Mononuclear cell (primary cell): Measurements from ENCODE around the gene CPE. TPM values are rescaled to one million over a fixed set of nuclear protein-coding genes. Genes with fewer than 3 reads are reported as not detected.

Experiments used
- H3K27me3 ChIP-seq: 2 replicates; pipeline ENCODE4 v1.6.0; 2011; ENCODE audit warnings: low read length, control low read depth; ENCODE audit not compliant: insufficient read depth
- H3K4me1 ChIP-seq: 2 replicates; pipeline ENCODE4 v1.5.1; 2011; ENCODE audit warnings: mild to moderate bottlenecking, low read length, control low read depth; ENCODE audit not compliant: insufficient read depth
- H3K4me3 ChIP-seq: 2 replicates; pipeline ENCODE4 v1.5.1; 2011; ENCODE audit warnings: mild to moderate bottlenecking, low read length, moderate library complexity
- H3K9me3 ChIP-seq: 2 replicates; pipeline ENCODE4 v1.5.1; 2011; ENCODE audit warnings: low read depth, mild to moderate bottlenecking, control low read depth, low read length
- total RNA-seq: library from RNA; depleted of rRNA; stranded (reverse); fragments of >200 nt; gene quantifications from one replicate; pipeline ENCODE4 v1.2.3, GENCODE V29; 2012

CPE gene
- total RNA-seq, 1 donor = 0.10 TPM

DNA sequence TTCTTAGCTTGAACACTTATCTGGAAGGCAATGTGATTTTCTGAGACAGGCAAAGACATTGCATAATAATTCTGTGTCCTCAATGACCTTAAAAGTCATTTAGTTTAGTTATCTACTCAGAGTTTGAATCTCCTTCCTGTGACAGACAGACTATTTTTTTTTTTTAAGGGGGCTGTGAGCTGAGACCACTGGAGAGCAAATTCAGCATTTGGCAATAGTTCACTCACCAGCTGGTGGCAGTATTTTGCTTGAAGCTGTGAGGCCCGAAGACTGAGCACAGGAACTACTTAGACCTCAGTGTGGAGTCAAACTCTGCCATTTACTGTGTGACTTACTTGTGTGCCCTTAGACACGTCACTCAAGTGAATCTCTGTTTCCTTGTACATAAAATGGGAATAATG, 22.9 kb upstream of the CPE start:
- Histone ChIP-seq H3K4me3 (no peak overlapping the region), H3K27me3 (no peaks in the 10 kb centered on the region), H3K9me3 (no peaks in the 10 kb centered on the region), H3K4me1 (peaks cover 27% of the 10 kb centered on the region)

DNA sequence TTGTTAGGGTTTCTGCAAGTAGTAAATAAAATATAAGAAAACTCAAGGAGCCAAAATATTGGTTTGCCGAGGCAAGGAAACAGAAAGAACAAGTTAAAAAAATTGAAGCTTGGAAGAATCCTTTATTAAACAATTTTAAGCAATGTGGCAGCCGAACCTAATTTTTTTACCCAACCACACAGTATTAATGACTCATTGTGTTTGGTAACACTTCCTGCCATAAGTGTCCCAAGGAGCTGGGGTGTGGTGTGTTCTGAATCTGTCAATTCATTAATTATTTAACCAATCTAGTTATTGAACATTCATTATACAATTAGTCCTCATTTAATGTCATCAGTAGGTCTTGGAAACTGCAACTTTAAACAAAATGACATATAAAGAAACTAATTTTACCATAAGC, 19.3 kb upstream of the CPE start:
- Histone ChIP-seq H3K4me1 (peaks cover 30% of the 10 kb centered on the region), H3K4me3 (no peak overlapping the region)

DNA sequence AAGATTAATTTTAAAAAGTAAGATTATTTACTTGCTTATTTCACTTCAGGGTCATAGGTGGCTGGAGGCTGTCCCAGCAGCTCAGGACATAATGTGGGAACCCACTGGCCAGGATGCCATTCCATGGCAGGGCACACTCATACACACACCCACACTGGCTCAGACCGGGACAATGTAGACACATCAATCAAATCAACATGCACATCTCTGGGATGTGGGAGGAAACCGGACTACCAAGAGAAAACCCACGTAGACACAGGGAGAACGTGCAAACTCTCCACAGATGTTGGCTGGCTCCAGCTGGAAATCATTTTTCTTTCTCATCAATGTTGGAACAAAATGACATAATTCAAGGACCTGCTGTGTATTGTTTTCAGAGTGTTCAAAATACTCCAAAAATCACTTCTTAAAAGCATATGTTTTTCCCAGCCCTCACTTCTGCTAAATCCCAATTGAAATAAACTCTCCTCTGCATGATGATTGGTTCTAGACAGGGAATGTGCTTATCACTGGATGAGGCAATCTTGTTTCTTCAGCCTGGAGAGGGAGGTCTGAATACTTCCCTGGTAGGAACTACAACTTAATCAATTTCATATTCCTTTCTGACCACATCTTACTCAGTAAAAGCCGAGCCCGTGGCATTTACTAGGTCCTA, 18.6 kb upstream of the CPE start:
- H3K27me3 ChIP-seq = peaks cover 5% of the 10 kb centered on the region
- no peaks in the 10 kb centered on the region for H3K9me3 ChIP-seq
- no peak overlapping the region for H3K4me3 ChIP-seq
- peaks cover 30% of the 10 kb centered on the region for H3K4me1 ChIP-seq

More for the DNA sequence above, 19.3 kb upstream of the CPE start:
- peaks cover 5% of the 10 kb centered on the region for H3K27me3 ChIP-seq
- no peaks in the 10 kb centered on the region for H3K9me3 ChIP-seq

DNA sequence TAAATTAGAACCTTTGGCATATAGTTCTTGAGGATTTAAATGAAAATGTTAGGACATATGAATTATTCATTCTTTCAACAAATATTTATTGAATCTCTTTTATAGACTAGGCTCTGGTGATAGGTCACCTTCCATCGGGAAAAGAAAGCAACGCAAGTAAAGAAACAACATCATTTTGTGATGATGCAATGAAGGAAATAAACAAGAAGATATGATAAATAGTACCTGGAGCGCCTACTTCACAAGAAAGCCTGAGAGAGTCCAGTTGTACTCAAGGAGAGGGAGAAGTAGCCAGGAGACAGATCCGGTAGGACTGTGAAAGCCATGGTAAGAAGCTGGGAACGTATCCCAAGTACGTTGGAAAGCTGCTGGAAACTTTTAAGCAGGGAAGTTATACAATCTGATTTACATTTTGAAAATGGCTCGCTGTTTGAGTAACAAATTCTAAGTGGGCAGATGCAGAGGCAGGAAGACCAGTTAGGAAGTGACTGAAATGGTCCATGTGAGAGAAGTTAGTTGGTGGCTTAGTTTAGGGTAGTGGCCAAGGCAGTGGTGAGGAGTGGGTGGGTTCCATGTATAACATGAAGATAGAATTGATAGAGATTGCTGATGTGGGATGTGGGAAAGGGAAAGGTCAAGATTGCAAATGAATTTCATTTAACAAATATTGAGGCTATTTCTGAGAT, 17.7 kb upstream of the CPE start:
- H3K4me1 ChIP-seq = peaks cover 30% of the 10 kb centered on the region
- peaks cover 5% of the 10 kb centered on the region for H3K27me3 ChIP-seq
- H3K9me3 ChIP-seq = no peaks in the 10 kb centered on the region
- H3K4me3 ChIP-seq = no peak overlapping the region

DNA sequence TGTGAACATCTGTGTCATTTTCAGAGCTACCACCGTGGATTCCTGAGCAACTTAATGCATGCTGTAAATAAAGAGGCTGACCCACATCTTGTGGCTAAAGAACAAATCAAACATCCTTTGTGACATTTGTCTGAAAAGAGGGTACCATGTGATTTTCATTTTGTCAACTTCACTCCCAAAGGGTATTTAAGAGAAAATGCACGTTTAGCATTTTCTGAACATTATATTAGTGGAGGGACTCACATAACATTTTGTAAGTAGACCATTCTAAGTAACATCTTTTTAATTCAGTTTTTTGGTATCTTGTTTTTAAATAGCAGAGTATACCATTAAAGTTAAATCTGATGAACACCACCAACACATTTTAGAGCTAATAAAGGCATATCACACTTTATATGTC, 17.0 kb upstream of the CPE start:
- no peak overlapping the region for H3K4me3 ChIP-seq
- no peaks in the 10 kb centered on the region for H3K9me3 ChIP-seq
- peaks cover 30% of the 10 kb centered on the region for H3K4me1 ChIP-seq
- H3K27me3 ChIP-seq = peaks cover 5% of the 10 kb centered on the region

DNA sequence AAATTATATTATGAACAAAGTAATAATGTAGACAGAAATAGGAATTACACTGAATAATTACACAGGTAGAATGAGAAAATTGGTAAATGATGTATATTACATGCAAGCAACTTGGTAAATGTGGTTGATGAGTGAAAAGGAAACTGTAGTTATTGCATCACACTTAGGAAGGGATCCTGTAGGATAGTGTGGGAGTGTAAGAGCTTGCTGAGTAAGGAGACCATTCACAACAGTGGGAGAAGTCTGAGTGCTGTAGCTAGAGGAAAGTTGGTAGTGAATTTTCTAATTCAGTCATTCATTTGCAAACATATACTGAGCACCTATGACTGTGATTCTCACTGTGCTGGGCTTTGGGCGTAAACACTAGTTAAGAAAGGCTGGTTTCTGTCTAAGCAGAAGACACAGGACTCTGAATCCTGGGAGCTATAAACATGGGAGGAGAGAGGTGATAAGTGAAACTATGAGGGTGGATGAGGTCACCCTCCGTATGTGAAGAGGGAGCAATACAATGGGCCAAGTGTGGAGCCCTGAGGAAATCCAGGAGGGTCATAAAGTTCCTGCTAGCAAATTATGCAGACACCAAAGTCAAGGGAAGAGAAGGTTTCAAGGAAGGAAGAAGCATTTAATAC, 14.2 kb upstream of the CPE start:
- Histone ChIP-seq H3K4me1 (peaks cover 12% of the 10 kb centered on the region), H3K27me3 (peaks cover 5% of the 10 kb centered on the region), H3K9me3 (no peaks in the 10 kb centered on the region), H3K4me3 (no peak overlapping the region)

DNA sequence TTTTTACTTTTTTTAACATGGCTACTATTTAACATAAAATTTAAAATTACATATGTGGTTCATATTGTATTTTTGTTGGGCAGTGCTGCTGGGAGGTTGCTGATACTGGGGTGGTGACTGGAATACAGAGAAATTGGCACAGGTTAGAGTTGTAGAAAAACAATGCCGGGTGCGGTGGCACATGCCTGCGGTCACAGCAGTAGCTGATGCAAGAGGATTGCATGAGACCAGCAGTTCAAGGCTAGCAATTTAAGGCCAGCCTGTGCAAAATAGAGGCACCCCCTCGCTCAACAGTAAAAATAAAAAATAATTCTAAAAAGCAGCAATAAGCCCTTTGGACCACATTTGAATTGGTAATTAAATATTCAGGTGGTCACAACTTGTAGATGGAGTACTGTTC, 11.8 kb upstream of the CPE start:
- Histone ChIP-seq H3K27me3 (peaks cover 7% of the 10 kb centered on the region), H3K4me1 (no peaks in the 10 kb centered on the region), H3K9me3 (no peaks in the 10 kb centered on the region), H3K4me3 (no peak overlapping the region)

DNA sequence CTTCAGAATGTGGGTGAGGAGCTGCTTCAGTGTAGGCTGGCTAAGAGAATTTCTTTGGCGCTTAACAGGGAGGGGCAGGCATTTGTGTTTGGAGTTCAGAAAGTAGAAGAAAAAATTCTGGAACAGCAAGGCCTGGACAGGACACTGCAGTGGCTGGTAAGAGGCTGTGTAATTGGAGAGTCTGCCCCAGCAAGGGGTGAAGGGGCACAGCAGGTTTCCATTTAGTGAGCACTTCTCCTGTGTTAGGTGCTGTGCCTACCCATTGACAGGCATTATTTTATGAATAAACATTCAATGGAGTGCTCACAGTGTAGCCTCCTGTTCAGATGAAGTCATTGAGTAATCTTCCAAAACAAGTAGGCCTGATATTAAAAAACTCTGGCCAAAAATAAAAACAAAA, 10.7 kb upstream of the CPE start:
- Histone ChIP-seq H3K27me3 (peaks cover 8% of the 10 kb centered on the region), H3K9me3 (no peaks in the 10 kb centered on the region), H3K4me1 (no peaks in the 10 kb centered on the region), H3K4me3 (no peak overlapping the region)

DNA sequence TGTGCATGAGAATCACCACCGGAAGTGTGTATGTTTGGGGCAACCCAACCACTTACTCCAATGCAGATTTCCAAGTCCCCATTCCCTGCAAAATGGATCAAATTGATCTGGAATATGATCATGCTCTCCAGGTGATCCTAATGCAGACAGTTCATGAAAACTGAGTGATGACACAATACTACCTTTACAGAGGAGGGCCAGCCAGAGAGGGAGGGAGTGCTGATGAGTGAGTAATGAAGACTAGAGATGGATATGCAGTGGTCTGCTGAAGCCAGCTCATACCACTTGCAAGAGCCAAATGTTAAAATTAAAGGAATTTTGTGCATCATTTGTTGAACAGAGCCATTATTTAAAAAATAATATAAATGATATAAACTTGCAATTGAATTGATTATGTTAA, 10.2 kb upstream of the CPE start:
- no peaks in the 10 kb centered on the region for H3K9me3 ChIP-seq
- no peaks in the 10 kb centered on the region for H3K4me1 ChIP-seq
- H3K4me3 ChIP-seq = no peak overlapping the region
- H3K27me3 ChIP-seq = peaks cover 7% of the 10 kb centered on the region

DNA sequence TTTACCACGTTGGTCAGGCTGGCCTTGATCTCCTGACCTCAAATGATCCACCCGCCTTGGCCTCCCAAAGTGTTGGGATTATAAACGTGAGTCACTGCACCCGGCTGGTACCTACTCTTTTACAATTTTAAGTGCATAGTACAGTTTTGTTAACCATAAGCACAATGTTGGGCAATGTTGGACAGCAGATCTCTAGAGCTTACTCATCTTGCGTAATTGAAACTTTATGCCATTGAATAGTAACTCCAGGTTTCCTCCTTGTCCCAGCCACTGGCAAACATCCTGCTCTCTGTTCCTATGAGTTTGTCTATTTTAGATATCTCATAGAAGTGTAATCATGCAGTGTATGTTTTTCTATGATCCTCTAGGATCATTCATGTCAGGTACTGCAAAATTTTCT, 9.3 kb upstream of the CPE start:
- Histone ChIP-seq H3K27me3 (peaks cover 10% of the 10 kb centered on the region), H3K4me1 (no peaks in the 10 kb centered on the region)

DNA sequence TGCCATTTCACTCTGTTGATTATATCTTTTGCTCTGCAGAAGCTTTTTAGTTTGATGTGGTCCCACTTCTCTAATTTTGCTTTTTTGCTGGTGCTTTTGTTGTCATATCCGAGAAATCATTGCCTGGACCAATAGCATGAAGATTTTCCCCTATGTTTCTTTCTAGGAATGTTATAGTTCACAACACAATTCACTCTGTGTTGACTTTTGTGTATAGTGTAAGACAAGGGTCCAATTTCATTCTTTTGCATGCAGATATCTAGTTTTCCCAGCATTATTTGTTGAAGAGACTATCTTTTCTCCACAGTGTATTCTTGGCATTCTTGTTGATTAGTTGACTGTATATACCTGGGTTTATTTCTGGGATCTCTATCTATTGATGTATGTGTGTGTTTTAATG, 8.3 kb upstream of the CPE start:
- Histone ChIP-seq H3K4me3 (no peak overlapping the region), H3K4me1 (no peaks in the 10 kb centered on the region), H3K27me3 (peaks cover 20% of the 10 kb centered on the region), H3K9me3 (no peaks in the 10 kb centered on the region)

More for the DNA sequence above, 9.3 kb upstream of the CPE start:
- Histone ChIP-seq H3K9me3 (no peaks in the 10 kb centered on the region), H3K4me3 (no peak overlapping the region)

DNA sequence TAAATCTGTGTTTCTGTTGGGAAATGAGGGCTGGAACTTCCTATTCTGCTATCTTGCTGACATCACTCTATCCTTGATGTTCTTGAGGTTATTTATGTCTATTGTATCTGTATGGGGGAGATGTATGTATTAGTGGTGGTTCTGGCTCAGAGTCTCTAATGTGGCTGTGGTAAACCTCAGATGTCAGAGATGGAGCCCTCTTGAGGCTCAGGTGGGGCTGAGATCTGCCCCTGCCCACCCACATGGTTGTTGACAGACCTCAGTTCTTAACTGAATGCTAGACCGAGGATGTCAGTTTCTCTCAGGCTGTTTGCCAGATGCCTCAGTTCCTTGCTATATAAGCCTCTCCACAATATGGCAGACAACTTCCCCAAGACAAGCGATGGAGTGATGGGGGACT, 3.3 kb upstream of the CPE start:
- Histone ChIP-seq H3K4me3 (no peak overlapping the region), H3K9me3 (no peaks in the 10 kb centered on the region), H3K27me3 (peaks cover 61% of the 10 kb centered on the region), H3K4me1 (peaks cover 9% of the 10 kb centered on the region)

DNA sequence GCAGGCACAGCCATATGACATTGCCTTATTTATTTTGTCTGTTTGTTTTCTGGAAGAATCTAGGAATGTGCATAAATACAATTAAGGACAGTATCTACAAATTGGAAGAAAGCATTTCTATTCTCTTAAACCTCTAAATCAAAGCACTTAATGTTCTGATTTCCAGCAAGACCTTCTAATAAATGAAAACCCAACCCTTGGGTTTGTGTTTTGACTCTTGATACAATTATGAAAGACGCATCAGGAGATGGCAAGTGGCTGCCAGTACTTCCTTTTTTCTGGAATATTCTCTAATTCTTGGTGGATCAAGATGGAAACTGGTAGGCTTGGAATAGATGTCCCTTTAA, 437 bp upstream of the CPE start:
- Histone ChIP-seq H3K4me3 (no peak overlapping the region), H3K4me1 (peaks cover 9% of the 10 kb centered on the region), H3K9me3 (no peaks in the 10 kb centered on the region), H3K27me3 (peaks cover 81% of the 10 kb centered on the region)

DNA sequence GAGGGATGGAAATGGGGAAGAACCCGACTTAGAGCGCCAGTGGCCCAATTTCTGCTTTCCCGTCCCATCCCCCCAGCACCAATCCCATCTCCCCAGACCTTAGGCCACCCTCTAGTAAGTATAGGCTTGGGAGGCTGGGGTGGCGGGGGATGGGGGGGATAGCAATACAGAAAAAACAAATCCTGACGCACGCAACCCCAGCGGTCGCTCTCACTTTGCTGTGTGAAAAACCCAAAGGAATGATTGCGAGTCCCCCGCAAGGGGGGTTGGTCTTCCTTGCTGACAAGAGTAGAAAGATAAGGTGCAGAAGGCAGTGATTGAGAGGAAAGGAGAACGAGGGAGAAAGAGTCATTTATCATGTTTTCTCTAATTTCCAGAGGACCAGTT, 863 bp downstream of the CPE start:
- H3K4me1 ChIP-seq = peaks cover 9% of the 10 kb centered on the region
- H3K4me3 ChIP-seq = no peak overlapping the region
- peaks cover 77% of the 10 kb centered on the region for H3K27me3 ChIP-seq
- no peaks in the 10 kb centered on the region for H3K9me3 ChIP-seq

DNA sequence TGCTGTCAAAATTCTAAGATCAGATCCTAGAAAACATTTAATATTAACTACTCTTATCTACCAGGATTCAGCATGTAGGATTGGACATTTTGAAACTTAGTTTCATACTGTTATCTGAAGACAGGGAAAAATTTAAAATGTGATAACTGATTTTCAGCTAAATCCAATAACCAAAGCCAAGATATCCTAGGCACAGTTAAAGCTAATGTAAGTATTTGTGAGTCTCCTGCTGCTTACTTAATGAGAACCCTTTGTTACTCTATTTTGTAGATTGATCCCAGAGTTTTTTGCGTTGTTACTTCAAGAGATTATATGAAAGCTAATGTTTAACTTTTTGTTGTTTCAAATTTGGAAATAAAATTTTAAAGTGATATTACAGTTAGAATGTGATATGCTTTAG, 2.0 kb downstream of the CPE start:
- H3K27me3 ChIP-seq = peaks cover 69% of the 10 kb centered on the region
- no peak overlapping the region for H3K4me3 ChIP-seq
- peaks cover 9% of the 10 kb centered on the region for H3K4me1 ChIP-seq
- H3K9me3 ChIP-seq = no peaks in the 10 kb centered on the region
